HG02571 (cell line): ENCODE data around the gene STK32B.
"Not testable (repeated sequence)": the region's sequence is repeated elsewhere in the genome, so short reads cannot be mapped to it uniquely, and the experiment has no call there.

ENCODE experiments used
- ATAC-seq: cut with Tn5 transposase; IDR thresholded peaks from one replicate; pipeline ENCODE4 v1.9.1; 2021; ENCODE audit warnings: mild to moderate bottlenecking, moderate library complexity; ENCODE audit not compliant: unreplicated experiment

STK32B gene

DNA sequence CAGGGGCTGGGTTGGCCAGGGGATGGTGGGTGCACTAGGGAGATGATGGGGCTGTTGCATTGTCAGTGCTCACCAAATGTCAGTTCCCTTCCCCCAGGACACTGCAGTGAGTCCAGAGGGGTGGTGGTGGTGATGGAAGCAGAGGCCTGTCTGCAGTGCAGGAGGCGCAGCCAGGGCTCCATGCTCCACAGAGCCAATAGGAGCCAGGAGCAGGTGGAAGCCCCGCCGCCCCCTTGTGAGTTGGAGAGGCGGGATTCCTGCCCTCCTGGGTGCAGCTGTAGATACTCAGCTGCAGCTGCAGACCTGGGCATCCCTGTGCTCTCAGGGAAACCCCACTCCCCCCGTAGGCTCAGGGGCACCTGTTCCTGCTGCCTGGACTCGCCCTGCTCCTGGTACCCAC, 372.4 kb downstream of the STK32B start:
- ATAC-seq, result no peak

- ATAC-seq, result no peak
These were observed 372.9 kb downstream of the STK32B start for GRCh38 chr4:5424211-5424610.

GRCh38 chr4:5424901-5425300, 373.6 kb downstream of the STK32B start:
- no peak for ATAC-seq

GRCh38 chr4:5429747-5430146, 378.5 kb downstream of the STK32B start:
- ATAC-seq, result no peak

DNA sequence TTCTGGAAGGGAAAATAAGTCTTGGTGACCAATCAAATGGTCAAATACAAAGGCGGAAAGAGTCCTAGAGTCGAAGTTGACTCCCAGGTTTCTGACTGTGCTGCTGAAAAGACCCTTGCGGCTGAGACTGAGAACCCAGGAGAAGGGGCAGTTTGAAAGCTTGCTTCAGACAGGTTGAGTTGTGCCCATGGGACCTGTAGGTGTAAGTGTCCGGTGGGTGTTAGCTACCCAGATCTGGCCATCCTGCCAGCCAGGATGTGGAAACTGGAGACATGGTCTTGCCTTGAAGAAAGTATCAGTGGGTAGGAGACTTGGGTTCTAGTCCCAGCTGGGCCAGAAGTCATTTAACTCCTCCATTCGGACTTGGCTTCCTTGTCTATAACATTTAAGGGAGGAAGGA, 381.9 kb downstream of the STK32B start:
- no peak for ATAC-seq

DNA sequence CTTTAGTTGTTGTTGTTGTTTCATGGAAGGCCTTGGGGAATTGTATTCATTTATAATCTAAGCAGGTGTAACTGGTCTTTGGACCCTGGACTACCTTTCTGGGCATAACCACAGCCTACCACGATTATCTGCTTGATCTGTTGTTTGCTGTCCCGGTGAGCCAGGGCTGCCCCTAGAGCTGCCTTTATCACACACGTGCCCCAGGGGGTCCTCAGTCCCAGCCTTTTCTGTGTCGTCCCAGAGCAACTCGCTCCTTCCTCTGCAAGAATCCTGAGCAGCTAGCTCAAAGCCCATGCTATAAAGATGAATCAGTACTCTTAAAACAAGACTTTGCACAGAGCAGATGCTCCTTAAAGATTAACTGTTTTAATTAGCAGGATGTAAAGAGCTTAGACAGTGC, 383.9 kb downstream of the STK32B start:
- ATAC-seq, result no peak

DNA sequence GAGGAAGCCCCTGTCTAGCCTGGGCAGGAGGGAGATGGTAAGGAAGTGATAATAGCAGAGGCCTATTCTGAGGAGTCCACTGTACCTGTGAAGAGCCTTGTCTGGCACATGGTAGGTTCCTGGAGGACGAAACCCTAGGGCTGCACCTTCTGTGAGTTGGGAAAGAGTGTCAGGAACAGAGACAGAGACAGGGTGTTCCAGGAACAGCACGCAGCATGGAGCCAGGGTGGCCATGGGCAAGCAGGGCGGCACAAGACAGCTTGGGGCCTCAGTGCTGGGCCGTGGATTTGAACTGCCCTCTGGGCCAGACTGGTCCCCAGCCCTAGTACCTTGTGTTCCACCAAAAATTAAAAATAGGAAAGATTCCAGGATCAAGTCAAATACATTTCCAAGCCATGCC, 384.5 kb downstream of the STK32B start:
- no peak for ATAC-seq

DNA sequence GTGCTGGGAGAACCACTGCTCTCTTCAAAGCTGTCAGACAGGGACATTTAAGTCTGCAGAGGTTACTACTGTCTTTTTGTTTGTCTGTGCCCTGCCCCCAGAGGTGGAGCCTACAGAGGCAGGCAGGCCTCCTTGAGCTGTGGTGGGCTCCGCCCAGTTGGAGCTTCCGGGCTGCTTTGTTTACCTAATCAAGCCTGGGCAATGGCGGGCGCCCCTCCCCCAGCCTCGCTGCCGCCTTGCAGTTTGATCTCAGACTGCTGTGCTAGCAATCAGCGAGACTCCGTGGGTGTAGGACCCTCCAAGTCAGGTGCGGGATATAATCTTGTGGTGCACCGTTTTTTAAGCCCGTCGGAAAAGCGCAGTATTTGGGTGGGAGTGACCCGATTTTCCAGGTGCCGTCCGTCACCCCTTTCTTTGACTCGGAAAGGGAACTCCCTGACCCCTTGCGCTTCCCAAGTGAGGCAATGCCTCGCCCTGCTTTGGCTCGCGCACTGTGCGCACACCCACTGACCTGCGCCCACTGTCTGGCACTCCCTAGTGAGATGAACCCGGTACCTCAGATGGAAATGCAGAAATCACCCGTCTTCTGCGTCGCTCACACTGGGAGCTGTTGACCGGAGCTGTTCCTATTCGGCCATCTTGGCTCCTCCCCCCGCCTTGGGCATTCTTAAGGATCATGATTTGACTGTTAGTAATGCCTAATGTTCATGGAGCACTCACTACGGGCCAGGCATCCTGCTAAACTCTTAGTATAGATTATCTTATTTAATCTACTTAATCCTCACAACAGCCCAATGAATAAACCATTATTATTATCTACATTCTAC, 392.9 kb downstream of the STK32B start:
- not testable (repeated sequence) for ATAC-seq

GRCh38 chr4:5444918-5445517, 393.7 kb downstream of the STK32B start:
- no peak for ATAC-seq

DNA sequence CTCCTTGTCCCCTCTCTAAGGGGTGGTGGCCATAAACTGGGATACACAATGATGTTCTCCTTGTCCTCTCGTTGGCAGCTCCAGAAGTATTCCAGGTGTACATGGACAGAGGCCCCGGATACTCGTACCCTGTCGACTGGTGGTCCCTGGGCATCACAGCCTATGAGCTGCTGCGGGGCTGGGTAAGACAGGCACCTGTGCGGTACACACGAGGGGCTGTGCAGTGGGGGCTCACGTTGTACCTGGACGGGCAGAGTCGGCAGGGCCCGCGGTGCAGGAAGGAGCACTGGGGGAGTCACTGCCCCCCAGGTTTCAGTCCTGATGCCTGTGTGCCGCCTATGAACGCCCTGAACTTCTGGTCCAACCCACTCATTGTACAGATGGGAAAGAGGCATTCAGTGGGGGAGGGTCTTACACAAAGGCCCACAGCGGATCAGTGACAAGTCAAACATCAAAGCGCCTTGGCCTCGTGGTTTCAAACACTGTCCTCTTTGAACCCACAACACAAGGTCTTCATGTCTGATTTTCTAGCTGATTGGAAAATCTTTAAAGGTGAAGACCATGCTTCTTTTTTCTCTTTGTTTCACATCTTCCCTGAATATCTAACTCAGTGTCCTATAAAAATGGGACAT, 395.4 kb downstream of the STK32B start:
- no peak for ATAC-seq

- ATAC-seq, result no peak
These were observed 396.5 kb downstream of the STK32B start for GRCh38 chr4:5447755-5448154.

DNA sequence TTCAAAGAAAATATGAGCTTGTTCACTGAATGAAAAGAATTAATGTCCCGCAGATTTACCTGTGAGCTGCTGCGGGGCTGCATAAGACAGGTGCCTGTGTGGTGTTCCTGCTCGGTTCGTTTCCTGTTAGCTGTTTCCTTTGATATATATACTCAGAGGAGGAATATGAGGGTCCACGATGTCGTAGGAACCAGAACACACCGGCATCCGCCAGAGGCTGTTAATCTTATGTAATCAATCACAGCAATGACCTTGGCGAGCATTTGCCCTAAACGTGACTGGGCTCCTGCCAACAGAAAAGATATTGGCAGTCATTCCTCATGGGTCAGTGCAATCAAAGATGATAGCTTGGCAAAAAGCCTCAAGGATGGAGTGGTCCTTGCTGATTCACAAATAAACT, 396.9 kb downstream of the STK32B start:
- no peak for ATAC-seq

- no peak for ATAC-seq
These were observed 400.0 kb downstream of the STK32B start for GRCh38 chr4:5451243-5451642.

GRCh38 chr4:5452156-5452555, 400.9 kb downstream of the STK32B start:
- ATAC-seq, result no peak

GRCh38 chr4:5455003-5455585, 403.8 kb downstream of the STK32B start:
- ATAC-seq, result no peak

GRCh38 chr4:5456296-5456845, 405.1 kb downstream of the STK32B start:
- ATAC-seq, result no peak

GRCh38 chr4:5458676-5459075, 407.4 kb downstream of the STK32B start:
- no peak for ATAC-seq

GRCh38 chr4:5459236-5459635, 408.0 kb downstream of the STK32B start:
- no peak for ATAC-seq

GRCh38 chr4:5460106-5460801, 409.0 kb downstream of the STK32B start:
- no peak for ATAC-seq

- ATAC-seq, result no peak
These were observed 410.2 kb downstream of the STK32B start for GRCh38 chr4:5461477-5461876.
